Common myeloid progenitor, CD34-positive (primary cell): ENCODE data around the gene PIP5K1B.

Experiments
- CTCF ChIA-PET: fragments of 350-600 bp; sonication (Branson Sonifier 250); formaldehyde crosslinking; loops from one replicate; lab custom pipeline; 2021; ENCODE audit warnings: antibody characterized with exemption; lab: Charles Lee
- POLR2A ChIA-PET: fragments of 350-600 bp; sonication (Branson Sonifier 250); formaldehyde crosslinking; loops from one replicate; lab custom pipeline; 2021; ENCODE audit warnings: antibody characterized with exemption; lab: Charles Lee
- DNase-seq, 3 donors: peaks; one replicate each; pipeline versions ENCODE4 v3.0.0 to v3.0.0-alpha.2; 2013
- H3K27ac ChIP-seq, 2 experiments: 1 replicate in 1 of 2; 2 replicates in 1 of 2; pipeline ENCODE4 v1.7.0; 2013; ENCODE audit warnings: inconsistent platforms in 2 of 2, low read length in 2 of 2, mild to moderate bottlenecking in 2 of 2, low read depth in 1 of 2, moderate library complexity in 1 of 2; ENCODE audit not compliant: severe bottlenecking in 2 of 2, insufficient read depth in 1 of 2, poor library complexity in 1 of 2
- H3K27me3 ChIP-seq, 5 experiments: replicated peaks in 2 of 5; 1 replicate in 3 of 5; 2 replicates in 2 of 5; pipeline versions ENCODE4 v1.6.1 to v1.7.0; 2013; ENCODE audit warnings: low read length in 4 of 5, mild to moderate bottlenecking in 2 of 5, moderate library complexity in 2 of 5, inconsistent platforms in 1 of 5; ENCODE audit not compliant: insufficient read depth in 5 of 5, control insufficient read depth in 4 of 5
- H3K36me3 ChIP-seq, 4 experiments: 1 replicate in 2 of 4; 2 replicates in 2 of 4; pipeline versions ENCODE4 v1.6.1 to v1.7.0; 2013; ENCODE audit warnings: low read length in 3 of 4, control low read depth in 1 of 4, mild to moderate bottlenecking in 1 of 4; ENCODE audit not compliant: control insufficient read depth in 4 of 4, insufficient read depth in 4 of 4
- H3K4me1 ChIP-seq, 4 experiments: 1 replicate in 3 of 4; 2 replicates in 1 of 4; pipeline versions ENCODE4 v1.6.1 to v1.7.1; 2013; ENCODE audit warnings: low read length in 3 of 4, mild to moderate bottlenecking in 3 of 4, control low read depth in 1 of 4, inconsistent platforms in 1 of 4, moderate library complexity in 1 of 4; ENCODE audit not compliant: control insufficient read depth in 4 of 4, insufficient read depth in 4 of 4; ENCODE audit errors: control extremely low read depth in 1 of 4
- H3K4me3 ChIP-seq, 7 experiments: 1 replicate in 4 of 7; 2 replicates in 3 of 7; pipeline versions ENCODE4 v1.5.1 to v1.7.0; 2013; ENCODE audit warnings: mild to moderate bottlenecking in 7 of 7, low read length in 6 of 7, moderate library complexity in 6 of 7, inconsistent platforms in 2 of 7, low read depth in 2 of 7, control low read depth in 1 of 7; ENCODE audit not compliant: insufficient read depth in 4 of 7, control insufficient read depth in 1 of 7; ENCODE audit errors: extremely low read depth in 1 of 7
- H3K9me3 ChIP-seq, 5 experiments: 1 replicate in 4 of 5; 2 replicates in 1 of 5; pipeline versions ENCODE4 v1.6.1 to v1.7.1; 2013; ENCODE audit warnings: low read length in 4 of 5, mild to moderate bottlenecking in 2 of 5, inconsistent platforms in 1 of 5, low read depth in 1 of 5, moderate library complexity in 1 of 5; ENCODE audit not compliant: control insufficient read depth in 4 of 5, insufficient read depth in 2 of 5; ENCODE audit errors: control extremely low read depth in 1 of 5
- WGBS: methylation state at CpG from one replicate; pipeline ENCODE4 v1.1.5; 2013; ENCODE audit not compliant: insufficient coverage; 5-methylcytosine and 5-hydroxymethylcytosine counted together

Gene PIP5K1B

DNA sequence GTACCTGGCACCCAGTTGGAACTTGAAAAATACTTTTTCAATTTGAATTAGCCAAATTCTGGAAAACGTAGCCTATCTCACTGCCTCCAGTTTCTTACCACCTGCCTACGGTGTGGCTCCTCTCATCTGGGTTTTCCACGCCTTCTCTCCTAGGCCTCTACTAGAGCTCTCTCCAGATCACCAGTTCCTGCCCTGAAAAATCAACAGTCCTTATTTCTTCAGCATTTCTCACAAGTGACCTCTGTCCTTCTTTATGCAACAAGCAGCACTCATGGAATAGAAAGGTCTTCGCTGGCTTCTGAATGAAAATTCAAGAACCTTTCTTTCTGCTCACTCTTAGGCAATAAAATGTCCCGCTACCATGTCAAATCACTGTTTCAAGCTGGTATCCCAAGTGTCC, 64.8 kb downstream of the PIP5K1B start:
- DNase-seq, result no peak
- CTCF ChIA-PET, result interaction anchor here (1.2 kb wide), 1 partner anchor 10 kb away, joined by 3 read pairs; a partner anchor contains a TSS
- Histone ChIP-seq H3K4me1 (peaks cover 0 to 8% (median 4%) of the 10 kb centered on the region in 4 experiments), H3K27ac (no peak overlapping the region), H3K4me3 (no peak overlapping the region), H3K27me3 (no peaks in the 10 kb centered on the region), H3K9me3 (no peaks in the 10 kb centered on the region), H3K36me3 (no peaks in the 10 kb centered on the region)
- 90% methylated on average over 5 of the region's 5 CpGs for WGBS
- POLR2A ChIA-PET, result no interaction called here

DNA sequence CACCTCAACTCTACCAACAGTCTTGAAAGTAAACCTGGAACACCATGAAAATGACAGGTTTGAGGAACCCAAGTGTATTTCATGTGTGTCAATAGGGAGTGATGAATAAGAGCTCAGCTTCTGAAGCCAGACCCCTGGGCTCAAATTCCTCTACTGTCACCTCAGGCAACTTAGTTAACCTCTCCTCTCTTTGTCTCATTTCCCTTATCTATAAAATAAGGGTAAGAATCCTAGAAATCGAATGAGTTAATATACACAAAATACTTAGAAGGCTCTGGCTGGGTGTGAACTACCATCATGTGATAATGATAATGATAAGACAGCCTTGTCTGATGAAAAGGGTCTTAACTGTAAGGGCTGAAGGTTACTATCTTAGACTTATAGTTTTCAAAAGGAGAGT, 66.3 kb downstream of the PIP5K1B start:
- Histone ChIP-seq H3K4me3 (no peak overlapping the region), H3K4me1 (peaks cover 0 to 8% (median 4%) of the 10 kb centered on the region in 4 experiments), H3K27ac (no peak overlapping the region), H3K9me3 (no peaks in the 10 kb centered on the region), H3K27me3 (no peaks in the 10 kb centered on the region), H3K36me3 (no peaks in the 10 kb centered on the region)
- CTCF ChIA-PET, result interaction anchor here (1.5 to 1.9 kb wide), 2 partner anchors 9 to 188 kb away, joined by 4 to 8 read pairs; no protein-coding TSS in a partner anchor
- no peak for DNase-seq
- POLR2A ChIA-PET, result interaction anchor here (1.3 kb wide), 1 partner anchor 29 kb away, joined by 3 read pairs; no protein-coding TSS in a partner anchor
- no CpG with 5 or more reads among the region's 1 CpG for WGBS

DNA sequence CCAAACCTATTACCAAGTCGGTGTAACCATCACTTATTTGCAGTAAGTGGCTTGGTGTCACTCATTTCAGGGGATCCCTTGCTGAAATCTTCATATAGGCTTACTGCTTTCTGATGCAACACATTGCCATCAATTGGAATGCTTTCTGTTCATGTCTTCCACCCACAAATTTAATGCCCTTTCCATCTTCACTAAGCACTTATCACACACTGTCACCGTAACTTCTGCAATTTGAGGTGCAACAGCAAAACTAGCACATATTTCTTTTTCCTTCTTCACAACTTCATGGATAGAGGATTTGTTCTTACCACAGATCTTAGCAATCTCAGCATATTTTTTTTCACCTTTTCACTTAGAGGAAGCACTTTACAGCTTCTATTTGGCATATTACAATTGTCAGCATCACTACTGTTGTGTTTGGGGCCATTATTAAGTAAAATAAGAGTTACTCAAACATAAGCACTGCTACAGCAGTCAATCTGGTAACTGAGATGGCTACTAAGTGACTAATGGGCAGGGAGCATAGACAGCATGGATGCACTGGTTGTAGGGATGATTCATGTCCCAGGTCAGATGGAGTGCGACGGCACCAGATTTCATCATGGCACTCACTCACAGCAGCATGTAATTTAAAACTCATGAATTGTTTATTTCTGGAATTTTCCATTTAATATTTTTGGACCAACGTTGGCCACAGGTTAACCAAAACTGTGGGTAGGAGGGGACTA, 70.1 kb downstream of the PIP5K1B start:
- CTCF ChIA-PET, result interaction anchor here (0.5 to 2.6 kb wide), 3 partner anchors 11 to 224 kb away, joined by 3 to 8 read pairs (median 3); no protein-coding TSS in a partner anchor
- no peak for DNase-seq
- Histone ChIP-seq H3K4me3 (no peak overlapping the region), H3K4me1 (peaks cover 1 to 10% (median 5%) of the 10 kb centered on the region in 4 experiments), H3K27me3 (no peaks in the 10 kb centered on the region), H3K36me3 (no peaks in the 10 kb centered on the region), H3K9me3 (no peaks in the 10 kb centered on the region), H3K27ac (no peak overlapping the region)
- POLR2A ChIA-PET, result no interaction called here
- WGBS, result 94% methylated on average over 3 of the region's 5 CpGs

DNA sequence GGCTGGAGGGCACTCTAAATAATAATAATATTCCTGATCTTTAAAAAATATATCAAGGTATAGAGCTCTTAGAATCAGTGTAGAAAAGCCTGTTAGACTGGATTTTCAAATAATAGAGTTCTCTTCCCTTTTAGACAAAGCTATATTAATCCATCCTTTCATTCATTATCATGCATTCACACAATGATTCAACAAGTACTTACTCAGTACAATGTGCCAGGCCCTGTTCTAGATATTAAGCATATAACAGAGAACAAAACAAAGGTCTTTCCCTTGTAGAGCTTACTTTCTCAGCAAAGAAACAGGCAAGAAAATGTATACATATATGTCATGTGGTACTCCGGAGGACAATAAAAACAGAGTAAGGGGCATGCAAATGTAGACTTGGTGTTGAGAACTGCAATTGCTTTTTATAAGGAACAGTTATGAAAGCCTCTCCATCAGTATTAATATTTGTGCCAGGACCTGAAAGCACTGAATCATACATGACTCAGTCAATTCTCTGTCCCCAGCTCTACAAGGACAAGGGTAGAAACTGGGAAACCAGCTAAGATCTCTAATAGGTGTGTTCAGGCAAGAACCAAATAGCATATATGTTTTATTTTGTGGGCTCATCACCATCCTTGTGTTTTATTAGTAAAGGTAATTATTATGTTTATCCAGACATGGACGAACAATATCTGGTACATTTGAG, 72.2 kb downstream of the PIP5K1B start:
- ChIA-PET POLR2A (no interaction called here), CTCF (interaction anchor here (1.2 kb wide), 1 partner anchor 222 kb away, joined by 3 read pairs; no protein-coding TSS in a partner anchor)
- no peak overlapping the region for H3K4me3 ChIP-seq
- no peak overlapping the region for H3K27ac ChIP-seq
- no peaks in the 10 kb centered on the region for H3K27me3 ChIP-seq
- no peaks in the 10 kb centered on the region for H3K36me3 ChIP-seq
- WGBS, result no CpG with 5 or more reads among the region's 2 CpGs
- H3K4me1 ChIP-seq, result peaks cover 15 to 30% (median 22%) of the 10 kb centered on the region in 4 experiments
- no peaks in the 10 kb centered on the region for H3K9me3 ChIP-seq
- DNase-seq, result no peak

DNA sequence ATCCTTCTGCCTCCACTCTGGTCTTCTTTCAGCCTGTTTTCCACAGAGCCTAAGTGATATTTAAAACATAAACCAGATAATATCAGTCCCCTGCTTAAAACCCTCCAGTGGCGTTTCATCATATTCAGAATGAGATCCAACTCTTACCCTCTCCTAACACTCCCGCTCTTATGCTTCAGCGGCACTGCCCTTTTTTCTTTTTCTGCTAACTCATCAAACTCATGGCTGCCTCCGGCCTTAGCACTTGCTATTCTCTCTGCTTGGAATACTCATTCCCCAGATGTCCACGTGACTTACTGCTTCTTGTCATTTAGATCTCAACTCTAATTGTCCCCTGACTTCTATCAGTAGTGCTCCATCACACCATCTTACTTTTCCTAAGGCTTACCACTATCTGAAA, 73.6 kb downstream of the PIP5K1B start:
- H3K4me3 ChIP-seq, result peak overlapping the region in 1 of 7 experiments; percentile 73
- H3K4me1 ChIP-seq, result peaks cover 21 to 39% (median 32%) of the 10 kb centered on the region in 4 experiments
- POLR2A ChIA-PET, result interaction anchor here (0.6 to 1.4 kb wide), 5 partner anchors 73 to 549 kb away, joined by 3 to 4 read pairs (median 3); partner anchors contain the start of gene PIP5K1B
- DNase-seq, result no peak
- no peaks in the 10 kb centered on the region for H3K27me3 ChIP-seq
- H3K36me3 ChIP-seq, result peaks cover 0 to 6% (median 0%) of the 10 kb centered on the region in 4 experiments
- WGBS, result 98% methylated on average over 5 of the region's 5 CpGs
- peak overlapping the region in 1 of 2 experiments; percentile 94 for H3K27ac ChIP-seq
- H3K9me3 ChIP-seq, result no peaks in the 10 kb centered on the region
- CTCF ChIA-PET, result interaction anchor here (1.0 to 1.4 kb wide), 3 partner anchors 73 to 171 kb away, joined by 3 to 5 read pairs (median 3); partner anchors contain the start of gene PIP5K1B

DNA sequence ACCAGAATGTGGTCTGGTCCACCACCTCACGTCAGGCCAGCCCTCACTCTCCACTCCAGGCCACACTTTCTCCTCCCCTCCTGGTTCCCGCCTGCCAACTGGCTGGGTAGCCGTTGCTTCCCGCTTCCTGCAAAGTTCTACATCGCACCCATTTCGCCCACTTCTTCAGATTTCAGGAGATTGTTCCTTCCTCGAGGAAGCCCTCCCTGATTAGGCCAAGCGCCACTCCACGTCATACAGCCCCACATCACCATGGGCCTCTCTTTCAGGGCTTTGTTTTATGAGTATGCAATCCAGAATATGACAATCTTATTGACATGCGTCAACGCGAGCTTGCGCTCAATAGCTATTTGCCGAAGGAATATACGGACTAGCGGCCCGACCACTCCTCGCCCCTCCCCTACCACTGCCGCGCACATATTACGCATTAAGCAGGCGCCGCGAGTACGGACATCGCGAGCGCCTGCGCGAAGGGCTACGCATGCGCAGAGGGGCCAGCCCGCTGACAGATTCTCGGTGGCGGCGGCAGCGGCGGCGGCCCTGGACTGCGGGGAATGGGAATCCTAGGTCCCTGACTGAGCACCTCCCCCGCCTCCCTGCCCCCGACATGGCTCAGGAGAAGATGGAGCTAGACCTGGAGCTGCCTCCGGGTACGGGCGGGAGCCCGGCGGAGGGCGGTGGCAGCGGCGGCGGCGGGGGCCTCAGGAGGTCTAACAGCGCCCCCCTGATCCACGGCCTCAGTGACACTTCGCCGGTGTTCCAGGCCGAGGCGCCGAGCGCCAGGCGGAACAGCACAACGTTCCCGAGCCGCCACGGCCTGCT, 74.7 kb downstream of the PIP5K1B start:
- ChIA-PET POLR2A (interaction anchor here (0.5 to 1.4 kb wide), 6 partner anchors 51 to 548 kb away, joined by 3 to 4 read pairs (median 3); partner anchors contain the start of gene PIP5K1B), CTCF (interaction anchor here (0.7 to 1.6 kb wide), 11 partner anchors 10 to 220 kb away, joined by 3 to 5 read pairs (median 4); partner anchors contain the start of gene PIP5K1B)
- H3K4me1 ChIP-seq, result peaks cover 24 to 40% (median 32%) of the 10 kb centered on the region in 4 experiments
- no peaks in the 10 kb centered on the region for H3K27me3 ChIP-seq
- WGBS, result under 1% methylated on average over 62 of the region's 65 CpGs
- DNase-seq, result peak; percentile 95 to 97 (median 96)
- peaks cover 0 to 8% (median 0%) of the 10 kb centered on the region in 4 experiments for H3K36me3 ChIP-seq
- H3K9me3 ChIP-seq, result no peaks in the 10 kb centered on the region
- peak overlapping the region; percentile 69 to 96 (median 90) for H3K4me3 ChIP-seq
- peak overlapping the region; percentile 82 to 94 for H3K27ac ChIP-seq
